Esophagus muscularis mucosa (tissue), 4 donors: Measurements from ENCODE around the gene COL4A6. TPM values are rescaled to one million over a fixed set of nuclear protein-coding genes. Genes with fewer than 3 reads are reported as not detected.

Experiments
- DNase-seq: peaks from one replicate; pipeline ENCODE4 v3.0.0-alpha.2; 2017; ENCODE audit errors: extremely low spot score
- H3K27ac ChIP-seq, 4 donors: fragments of 200-600 bp; sonication (generic); replicated peaks in 1 of 4; 1 replicate in 3 of 4; 2 replicates in 1 of 4; pipeline ENCODE4 v1.5.1; 2016 to 2019; ENCODE audit warnings: mild to moderate bottlenecking in 1 of 4
- H3K27me3 ChIP-seq, 4 donors: fragments of 200-600 bp; sonication (generic); one replicate each; pipeline versions ENCODE4 v1.5.1 to v1.6.0; 2016 to 2019
- H3K36me3 ChIP-seq, 4 donors: fragments of 200-600 bp; sonication (generic); one replicate each; pipeline ENCODE4 v1.5.1; 2016 to 2019
- H3K4me1 ChIP-seq, 4 donors: fragments of 200-600 bp; sonication (generic); one replicate each; pipeline ENCODE4 v1.5.1; 2016 to 2019
- H3K4me3 ChIP-seq, 4 donors: fragments of 200-600 bp; sonication (generic); 1 replicate in 2 of 4; 2 replicates in 2 of 4; pipeline ENCODE4 v1.5.1; 2016 to 2019; ENCODE audit warnings: mild to moderate bottlenecking in 4 of 4, moderate library complexity in 1 of 4
- H3K9me3 ChIP-seq, 4 donors: fragments of 200-600 bp; sonication (generic); 1 replicate in 3 of 4; 2 replicates in 1 of 4; pipeline ENCODE4 v1.5.1; 2016 to 2019
- CTCF ChIP-seq, 3 experiments: fragments of 200-600 bp in 2 of 3; fragments of 450-650 bp in 1 of 3; sonication (generic) in 2 of 3; IDR thresholded peaks; one replicate each; pipeline ENCODE4 v1.5.1; 2017 to 2019; ENCODE audit warnings: antibody characterized with exemption in 3 of 3, mild to moderate bottlenecking in 2 of 3, moderate library complexity in 1 of 3
- EP300 ChIP-seq: sonication (generic); formaldehyde crosslinking; IDR thresholded peaks from one replicate; pipeline ENCODE4 v1.6.1; 2017; ENCODE audit warnings: antibody characterized with exemption
- POLR2A ChIP-seq: fragments of 450-650 bp; IDR thresholded peaks from one replicate; pipeline ENCODE4 v1.6.1; 2017; ENCODE audit warnings: antibody characterized with exemption, moderate library complexity, mild to moderate bottlenecking, low read depth
- POLR2AphosphoS5 ChIP-seq, 2 donors: sonication (generic); formaldehyde crosslinking; IDR thresholded peaks; one replicate each; pipeline ENCODE4 v1.6.1; 2017; ENCODE audit warnings: antibody characterized with exemption in 2 of 2
- WGBS: methylation state at CpG from one replicate; pipeline ENCODE4 v1.1.5; 2018; 5-methylcytosine and 5-hydroxymethylcytosine counted together
- intact Hi-C: fragments of 100-400 bp; cut with DNase I; formaldehyde crosslinking; loops from one replicate; pipeline ENCODE4 v1.15.1; 2023
- total RNA-seq, 4 donors: library from RNA; depleted of rRNA; stranded (reverse); fragments of >200 nt; gene quantifications; one replicate each; pipeline versions ENCODE4 v1.1.0 to v1.2.1, GENCODE V29; 2016

The COL4A6 gene
- total RNA-seq, 4 donors from 2014 or later: 126 to 192 (median 164) TPM

- whole genome bisulfite sequencing: 57% methylated on average over 5 of the region's 5 CpGs
- intact Hi-C loops: no loop called here
Measured at GRCh38 chrX:108257556-108257955, 180.7 kb downstream of the COL4A6 start.

GRCh38 chrX:108254636-108255035, 183.6 kb downstream of the COL4A6 start:
- Histone ChIP-seq H3K4me3 (no peak overlapping the region), H3K36me3 (no peaks in the 10 kb centered on the region), H3K27me3 (no peaks in the 10 kb centered on the region), H3K27ac (peak overlapping the region in 2 of 4 donors; percentile 45 to 57), H3K4me1 (peaks cover 0 to 36% (median 7%) of the 10 kb centered on the region in 4 donors), H3K9me3 (peaks cover 0 to 8% (median 0%) of the 10 kb centered on the region in 4 donors)
- no peak for TF ChIP-seq POLR2AphosphoS5 (IDR thresholded peaks at IDR 0.05)
- TF ChIP-seq POLR2A: no peak
- no peak for TF ChIP-seq EP300
- TF ChIP-seq CTCF (IDR thresholded peaks at IDR 0.05): no peak
- intact Hi-C loops: no loop called here
- no peak for DNase-seq

More at GRCh38 chrX:108257556-108257955, 180.7 kb downstream of the COL4A6 start:
- H3K9me3 ChIP-seq: peaks cover 0 to 6% (median 0%) of the 10 kb centered on the region in 4 donors
- no peak overlapping the region for H3K4me3 ChIP-seq
- peak overlapping the region; percentile 10 to 49 (median 35) for H3K27ac ChIP-seq
- H3K4me1 ChIP-seq: peaks cover 0 to 42% (median 4%) of the 10 kb centered on the region in 4 donors
- no peaks in the 10 kb centered on the region for H3K36me3 ChIP-seq
- DNase-seq: no peak
- TF ChIP-seq POLR2AphosphoS5 (IDR thresholded peaks at IDR 0.05) (no peak), EP300 (no peak), CTCF (IDR thresholded peaks at IDR 0.05) (no peak), POLR2A (no peak)
- H3K27me3 ChIP-seq: no peaks in the 10 kb centered on the region

GRCh38 chrX:108250654-108251579, 187.3 kb downstream of the COL4A6 start:
- Histone ChIP-seq H3K4me3 (no peak overlapping the region), H3K9me3 (peaks cover 0 to 8% (median 0%) of the 10 kb centered on the region in 4 donors), H3K27ac (peak overlapping the region in 1 of 4 donors; percentile 48), H3K27me3 (no peaks in the 10 kb centered on the region), H3K4me1 (peaks cover 0 to 23% (median 7%) of the 10 kb centered on the region in 4 donors), H3K36me3 (no peaks in the 10 kb centered on the region)
- DNase-seq: no peak
- 61% methylated on average over 5 of the region's 5 CpGs for WGBS
- intact Hi-C loops: no loop called here
- no peak for TF ChIP-seq POLR2A
- no peak for TF ChIP-seq EP300
- no peak for TF ChIP-seq CTCF (IDR thresholded peaks at IDR 0.05)
- no peak for TF ChIP-seq POLR2AphosphoS5 (IDR thresholded peaks at IDR 0.05)

- H3K27ac ChIP-seq: no peak overlapping the region
- H3K4me3 ChIP-seq: no peak overlapping the region
- peaks cover 0 to 24% (median 5%) of the 10 kb centered on the region in 4 donors for H3K4me1 ChIP-seq
- TF ChIP-seq CTCF (IDR thresholded peaks at IDR 0.05): no peak
- TF ChIP-seq EP300: no peak
- TF ChIP-seq POLR2A: no peak
- no peak for TF ChIP-seq POLR2AphosphoS5 (IDR thresholded peaks at IDR 0.05)
- H3K36me3 ChIP-seq: no peaks in the 10 kb centered on the region
- intact Hi-C loops: no loop called here
- no peaks in the 10 kb centered on the region for H3K9me3 ChIP-seq
- DNase-seq: no peak
- H3K27me3 ChIP-seq: peaks cover 0 to 4% (median 0%) of the 10 kb centered on the region in 4 donors
- 89% methylated on average over 3 of the region's 3 CpGs for WGBS
Measured at GRCh38 chrX:108246304-108246954, 191.8 kb downstream of the COL4A6 start.
